ENCODE data around the gene BORCS8.
A peak's percentile ranks its signal among the peaks of the same experiment; 100 is the strongest.

DNA sequence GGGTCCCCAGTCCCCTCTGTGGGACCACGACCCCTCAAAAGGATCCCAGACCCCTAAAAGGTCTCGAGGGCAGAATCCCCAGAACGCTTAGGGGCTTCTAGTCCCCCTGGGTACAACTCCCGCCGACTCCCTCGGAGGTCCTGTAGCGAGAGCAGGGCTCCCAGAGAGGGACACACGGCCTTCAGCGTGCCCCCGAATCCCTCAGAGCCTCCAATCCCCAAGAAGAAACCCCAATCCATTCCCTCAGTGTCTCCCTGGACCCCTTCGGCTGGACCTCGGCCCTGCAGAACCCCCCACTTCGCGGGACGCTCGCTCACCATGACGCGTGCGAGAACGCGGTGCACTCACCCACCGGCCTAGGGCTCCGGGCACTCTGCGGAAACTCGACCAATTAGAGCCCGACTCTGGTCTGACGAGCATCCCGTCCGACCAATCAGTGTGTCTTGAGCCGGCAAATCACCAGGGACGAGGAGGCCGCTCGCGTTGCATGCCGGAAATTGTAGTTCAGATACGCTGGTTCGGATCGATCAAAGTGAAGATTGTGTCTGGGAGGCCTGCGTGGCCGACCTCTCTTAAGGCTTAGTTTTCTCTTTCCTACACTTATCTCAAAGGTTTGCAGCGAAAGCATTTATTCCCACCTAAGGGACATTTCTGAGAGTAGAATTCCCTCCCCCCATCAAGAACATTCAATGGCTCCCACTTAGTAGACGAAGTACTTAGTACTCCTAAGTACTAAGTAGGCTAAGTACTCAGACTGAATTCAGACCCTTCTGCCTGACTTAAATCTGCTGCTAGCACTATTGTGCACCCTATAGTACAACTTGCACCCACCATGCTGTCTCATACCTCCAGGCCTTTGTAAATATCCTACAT lies 53.6 kb downstream of the BORCS8 start, which contains the start of gene TMEM161A:
- TF ChIP-seq EP300 (IDR thresholded peaks at IDR 0.05): no peak
- TF ChIP-seq, protein P1, sequence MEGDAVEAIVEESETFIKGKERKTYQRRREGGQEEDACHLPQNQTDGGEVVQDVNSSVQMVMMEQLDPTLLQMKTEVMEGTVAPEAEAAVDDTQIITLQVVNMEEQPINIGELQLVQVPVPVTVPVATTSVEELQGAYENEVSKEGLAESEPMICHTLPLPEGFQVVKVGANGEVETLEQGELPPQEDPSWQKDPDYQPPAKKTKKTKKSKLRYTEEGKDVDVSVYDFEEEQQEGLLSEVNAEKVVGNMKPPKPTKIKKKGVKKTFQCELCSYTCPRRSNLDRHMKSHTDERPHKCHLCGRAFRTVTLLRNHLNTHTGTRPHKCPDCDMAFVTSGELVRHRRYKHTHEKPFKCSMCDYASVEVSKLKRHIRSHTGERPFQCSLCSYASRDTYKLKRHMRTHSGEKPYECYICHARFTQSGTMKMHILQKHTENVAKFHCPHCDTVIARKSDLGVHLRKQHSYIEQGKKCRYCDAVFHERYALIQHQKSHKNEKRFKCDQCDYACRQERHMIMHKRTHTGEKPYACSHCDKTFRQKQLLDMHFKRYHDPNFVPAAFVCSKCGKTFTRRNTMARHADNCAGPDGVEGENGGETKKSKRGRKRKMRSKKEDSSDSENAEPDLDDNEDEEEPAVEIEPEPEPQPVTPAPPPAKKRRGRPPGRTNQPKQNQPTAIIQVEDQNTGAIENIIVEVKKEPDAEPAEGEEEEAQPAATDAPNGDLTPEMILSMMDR (IDR thresholded peaks at IDR 0.05): no peak
- TF ChIP-seq POLR2AphosphoS5 (IDR thresholded peaks at IDR 0.05): peak; percentile 66
- peak; percentile 36 to 53 for TF ChIP-seq POLR2A (IDR thresholded peaks at IDR 0.05)

Measured in gastroesophageal sphincter (tissue), 3 donors.